ENCODE measurements around the gene DDX39A.
A peak's percentile ranks its signal among the peaks of the same experiment; 100 is the strongest.

DDX39A gene

GRCh38 chr19:14433554-14434501 lies 14.7 kb upstream of the DDX39A start:
- peak; percentile 41 for DNase-seq

DNA sequence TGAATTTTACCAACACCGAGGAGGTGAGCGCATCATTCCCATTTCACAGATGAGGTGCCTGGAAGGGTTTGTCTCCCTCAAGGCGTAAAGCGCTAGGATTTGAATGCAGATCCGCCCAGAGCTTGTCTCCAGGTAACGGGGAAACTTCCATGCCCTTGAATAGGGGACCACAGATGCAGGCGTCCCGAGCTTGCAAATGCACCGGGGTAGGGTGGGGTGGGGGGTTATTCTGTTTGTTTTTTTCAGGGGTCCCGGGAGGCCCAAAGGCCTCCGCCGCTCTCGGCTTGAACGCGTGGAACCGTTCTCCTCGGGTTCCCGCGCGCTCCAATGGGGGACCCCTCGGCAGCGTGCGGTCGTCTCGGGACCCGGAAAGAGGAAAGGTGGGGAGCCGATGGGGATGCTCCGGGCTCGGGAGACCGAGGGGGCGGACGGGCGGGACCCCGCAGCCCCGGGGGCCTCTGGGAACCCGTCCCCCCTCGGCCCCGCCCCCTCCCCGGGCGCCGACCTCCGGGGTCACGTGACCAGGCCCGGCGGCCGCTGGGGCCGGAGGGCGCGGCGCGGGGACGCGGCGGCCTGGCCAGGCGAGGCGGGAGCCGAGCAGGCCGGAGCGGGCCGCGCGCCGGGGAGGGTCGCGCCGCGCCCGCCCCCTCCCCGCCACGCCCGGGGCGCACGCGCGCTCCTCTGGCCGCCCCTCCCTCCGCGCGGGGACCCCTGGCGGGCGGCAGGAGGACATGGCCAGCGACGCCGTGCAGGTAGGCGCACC lies 13.8 kb upstream of the DDX39A start, which contains the start of gene PKN1:
PKN1 (plus strand) TSS at position 516 of the 763 bp plus-strand sequence; CDS start at position 732, 216 bp downstream.
- DNase-seq, result peak; percentile 81

- no peak for DNase-seq
Observed at GRCh38 chr19:14430712-14431111, 11.6 kb upstream of the DDX39A start.

DNA sequence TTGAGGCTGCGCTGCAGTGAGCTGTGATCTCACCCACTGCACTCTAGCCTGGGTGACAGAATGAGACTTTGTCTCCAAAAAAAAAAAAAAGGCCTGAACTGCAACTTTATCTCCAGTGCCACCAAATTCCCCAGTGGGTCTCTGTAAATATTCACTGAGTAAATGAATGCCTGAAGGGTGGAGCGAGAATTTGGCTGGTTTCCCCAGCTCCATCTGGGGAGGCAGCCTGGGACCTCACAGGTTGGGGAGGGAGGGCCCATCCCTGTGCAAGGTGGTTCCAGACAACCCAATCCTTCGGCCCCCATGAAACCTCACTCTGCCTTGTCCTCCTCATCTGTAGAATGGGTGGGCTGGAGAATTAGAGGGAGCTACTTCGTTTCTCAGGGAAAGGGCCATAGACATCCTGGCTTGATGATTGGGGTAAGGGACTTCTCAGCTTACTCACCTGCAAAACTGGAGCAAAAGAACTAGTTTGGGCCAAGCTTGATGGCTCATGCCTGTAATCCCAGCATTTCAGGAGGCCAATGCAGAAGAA lies 9.8 kb upstream of the DDX39A start:
- DNase-seq, result no peak

GRCh38 chr19:14427461-14427860 lies 8.3 kb upstream of the DDX39A start:
- DNase-seq, result no peak

DNA sequence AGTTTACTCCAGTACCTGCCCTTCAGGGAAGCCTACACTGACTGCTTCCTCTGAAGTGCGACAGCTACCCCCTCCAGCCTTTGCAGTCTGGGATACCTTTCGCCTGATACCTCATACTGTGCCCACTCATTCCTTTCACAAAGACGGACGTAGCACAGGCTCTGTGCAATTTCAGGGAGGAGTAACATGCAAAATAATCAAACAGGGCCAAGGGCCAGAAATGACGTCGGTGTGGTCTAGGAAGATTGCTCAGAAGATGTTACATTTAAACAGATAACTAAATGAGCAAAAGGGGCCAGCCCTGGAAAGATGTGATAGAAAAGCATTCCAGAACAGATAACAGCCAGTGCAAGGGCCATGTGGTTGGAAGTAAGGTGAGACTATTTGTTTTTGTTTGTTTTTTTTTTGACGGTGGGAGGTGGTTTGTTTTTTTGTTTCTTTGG lies 6.6 kb upstream of the DDX39A start:
- DNase-seq, result peak; percentile 64

DNA sequence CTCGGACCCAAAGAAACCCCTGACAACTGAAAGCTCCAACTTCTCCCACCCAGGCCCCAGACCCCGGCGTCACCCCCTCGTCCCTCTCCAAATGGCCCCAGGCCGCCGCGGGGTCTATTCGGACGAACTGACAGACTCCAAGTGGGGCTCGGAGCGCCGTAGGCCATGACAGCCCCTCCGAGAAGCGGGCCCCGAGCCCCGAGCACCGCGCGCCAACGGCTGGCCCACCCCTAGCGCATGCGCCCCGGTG lies 360 bp downstream of the DDX39A start:
- DNase-seq, result peak; percentile 92

- DNase-seq, result no peak
Observed at GRCh38 chr19:14416817-14417231, 2.3 kb downstream of the DDX39A start.

DNA sequence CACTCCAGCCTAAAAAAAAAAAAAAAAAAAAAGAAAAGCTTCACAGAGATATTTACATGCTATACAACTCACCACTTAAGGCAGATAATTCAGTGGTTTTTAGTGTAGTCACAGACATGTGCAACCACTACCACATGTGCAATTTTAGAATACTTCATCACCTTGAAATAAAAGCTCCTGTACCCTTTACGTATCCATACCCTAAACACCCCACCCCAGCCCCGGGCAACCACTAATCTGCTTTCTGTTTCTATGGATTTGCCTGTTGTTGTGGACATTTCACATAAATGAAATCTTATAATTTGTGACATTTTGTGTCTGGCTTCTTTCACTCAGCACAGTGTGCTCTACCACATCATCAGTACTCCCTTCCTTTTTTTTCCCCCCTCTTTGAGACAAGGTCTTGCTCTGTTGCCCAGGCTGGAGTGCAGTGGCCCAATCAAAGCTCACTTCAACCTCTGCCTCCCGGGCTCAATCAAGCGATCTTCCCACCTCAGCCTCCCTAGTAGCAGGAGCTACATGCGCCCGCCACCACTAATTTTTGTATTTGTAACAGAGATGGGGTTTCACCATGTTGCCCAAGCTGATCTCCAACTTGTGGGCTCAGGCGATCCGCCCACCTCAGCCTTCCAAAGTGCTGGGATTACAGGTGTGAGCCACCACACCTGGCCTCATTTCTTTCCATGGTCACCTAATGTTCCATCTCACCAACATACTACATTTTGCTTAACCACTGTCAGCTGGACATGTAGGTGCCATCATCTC lies 4.0 kb downstream of the DDX39A start:
- DNase-seq, result no peak

- DNase-seq, result no peak
Observed at GRCh38 chr19:14413693-14414181, 5.4 kb downstream of the DDX39A start.

- DNase-seq, result no peak
Observed at GRCh38 chr19:14412996-14413692, 6.0 kb downstream of the DDX39A start.

- no peak for DNase-seq
Observed at GRCh38 chr19:14412324-14412995, 6.7 kb downstream of the DDX39A start.

GRCh38 chr19:14411938-14412245 lies 7.2 kb downstream of the DDX39A start:
- no peak for DNase-seq

DNA sequence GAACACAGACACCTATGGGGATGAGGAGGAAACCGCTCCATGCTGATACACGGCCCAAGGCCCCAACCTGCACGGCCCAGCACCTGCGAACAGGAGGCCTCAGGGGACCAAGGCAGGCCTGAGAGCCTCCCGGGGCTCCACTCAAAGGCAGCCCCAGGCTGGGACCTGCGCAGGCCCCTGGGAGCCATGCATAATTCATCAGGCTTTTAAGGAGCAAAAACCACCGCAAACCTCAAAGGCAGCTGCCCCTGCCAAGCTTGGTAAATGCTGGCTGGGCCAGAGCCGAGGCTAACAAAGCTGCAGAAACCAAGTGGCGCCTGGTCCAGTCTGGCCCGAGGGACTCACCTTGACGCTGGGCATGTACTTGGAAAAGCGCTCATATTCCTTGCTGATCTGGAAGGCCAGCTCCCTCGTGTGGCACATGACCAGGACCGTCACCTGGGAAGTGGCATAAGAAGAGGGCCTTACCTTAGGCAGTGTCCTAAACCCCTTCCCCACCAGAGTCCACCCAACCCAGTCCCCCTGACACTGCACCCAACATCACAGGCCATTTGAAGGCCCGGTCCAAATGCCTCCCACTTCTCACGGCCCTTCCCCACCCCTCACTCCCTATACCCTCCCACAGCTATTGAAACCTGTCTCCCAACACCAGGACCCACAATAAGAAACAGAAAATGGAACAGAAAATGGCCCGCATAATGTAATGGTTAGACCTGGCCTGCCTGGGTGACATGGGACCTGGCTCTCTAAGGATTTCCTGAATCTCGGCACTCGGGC lies 7.8 kb downstream of the DDX39A start:
- DNase-seq, result no peak

DNA sequence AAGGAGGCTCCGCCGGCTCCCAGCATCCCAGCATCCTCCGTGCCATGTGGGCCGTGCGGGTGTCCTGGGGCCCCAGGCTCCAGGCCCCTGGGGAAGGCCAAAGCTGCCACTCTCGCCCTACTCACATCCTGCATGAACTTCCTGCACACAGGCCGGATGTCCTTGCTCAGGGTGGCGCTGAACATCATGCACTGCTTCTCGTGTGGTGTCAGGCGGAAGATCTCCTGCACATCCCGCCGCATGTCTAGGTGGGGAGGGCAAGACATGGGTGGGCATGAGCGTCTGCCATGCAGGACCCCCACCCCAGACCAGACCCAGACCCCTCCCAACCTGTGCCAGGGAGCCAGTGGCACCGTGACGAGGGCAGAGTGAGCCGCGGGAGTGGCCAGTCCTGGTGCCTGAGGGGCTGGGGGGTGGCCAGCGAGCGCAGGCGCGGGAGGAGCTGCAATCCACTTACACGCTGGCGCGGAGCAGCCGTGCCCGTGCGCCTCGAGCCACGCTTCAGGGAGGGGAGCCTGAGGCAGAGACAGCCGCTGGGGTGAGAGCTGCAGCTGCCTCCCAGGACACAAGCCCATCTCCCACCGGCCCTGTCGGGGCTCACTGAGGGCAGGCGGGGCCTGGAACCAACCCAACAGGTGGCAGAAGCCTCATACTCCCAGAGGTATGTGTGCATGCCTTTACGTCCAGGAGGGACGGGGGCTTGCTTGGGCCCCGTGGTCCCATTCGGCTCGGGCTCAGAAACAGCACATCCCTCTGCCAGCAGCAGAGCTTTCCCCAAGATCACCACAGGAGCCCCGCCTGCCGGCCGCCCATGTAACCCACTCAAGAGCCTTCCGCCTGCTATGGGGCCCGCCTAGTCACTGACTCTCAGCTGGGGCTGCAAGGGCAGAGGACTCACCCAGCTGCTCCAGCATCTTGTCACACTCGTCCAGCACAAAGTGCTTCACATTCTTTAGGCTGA lies 8.8 kb downstream of the DDX39A start:
- DNase-seq, result no peak

DNA sequence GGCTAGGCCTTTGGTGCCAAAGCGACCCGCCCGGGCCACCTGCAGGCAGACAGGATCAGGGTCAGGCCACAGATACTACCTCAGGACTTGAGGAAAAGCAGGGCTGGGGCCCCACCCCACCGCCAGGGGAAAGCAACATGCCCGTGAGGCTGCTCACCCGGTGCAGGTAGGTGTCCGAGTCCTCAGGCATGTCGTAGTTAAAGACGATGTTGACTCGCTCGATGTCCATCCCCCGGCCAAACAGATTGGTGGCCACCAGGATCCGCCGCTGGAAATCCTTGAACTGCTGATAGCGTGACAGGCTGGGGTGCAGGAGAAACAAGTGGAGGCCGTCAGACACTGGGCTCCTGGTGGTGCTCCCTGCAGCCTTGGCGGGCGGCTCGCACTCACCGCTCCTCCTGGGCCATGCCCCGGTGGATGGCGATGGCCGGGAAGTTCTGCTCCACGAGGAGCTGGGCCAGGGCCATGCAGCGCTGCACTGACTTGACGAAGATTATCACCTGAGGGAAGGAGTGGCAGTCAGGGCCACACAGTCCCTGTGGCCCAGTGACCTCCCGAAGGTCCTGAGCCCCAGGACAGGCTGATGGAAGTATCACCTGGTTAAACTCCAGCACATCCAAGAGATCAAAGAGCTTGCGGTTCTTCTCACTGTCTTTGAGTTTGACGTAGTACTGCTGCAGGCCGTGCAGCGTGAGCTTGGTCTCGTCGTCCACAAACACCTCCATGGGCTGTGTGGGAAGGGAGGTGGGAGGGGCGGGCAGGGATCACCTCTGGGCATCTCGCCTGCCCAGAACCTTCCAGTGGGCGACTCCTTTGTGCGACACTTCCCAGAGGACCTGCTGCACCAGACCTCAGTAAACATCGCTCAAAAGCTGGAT lies 9.8 kb downstream of the DDX39A start:
- DNase-seq, result no peak

- peak; percentile 23 for DNase-seq
Observed at GRCh38 chr19:14408491-14409145, 10.5 kb downstream of the DDX39A start.

All from hematopoietic multipotent progenitor cell treated with erythropoietin and hydrocortisone succinate and interleukin-3 and kit ligand, for 4 days (in vitro differentiated cells).